Liver (tissue), 9 donors: ENCODE results near the gene FILIP1L. TPM values are rescaled to one million over a fixed set of nuclear protein-coding genes. Genes with fewer than 3 reads are reported as not detected.

ENCODE experiments used
- DNase-seq: peaks from one replicate; pipeline ENCODE4 v3.0.0-alpha.2; 2017; ENCODE audit warnings: low spot score
- H3K27ac ChIP-seq, 2 donors: one replicate each; pipeline ENCODE4 v1.7.0; 2013; ENCODE audit warnings: inconsistent platforms in 2 of 2, low read length in 2 of 2, control low read depth in 1 of 2, low read depth in 1 of 2, mild to moderate bottlenecking in 1 of 2
- H3K27me3 ChIP-seq, 4 donors: one replicate each; pipeline versions ENCODE4 v1.6.1 to v1.7.0; 2013; ENCODE audit warnings: low read length in 3 of 4, inconsistent platforms in 1 of 4, mild to moderate bottlenecking in 1 of 4, moderate library complexity in 1 of 4; ENCODE audit not compliant: control insufficient read depth in 4 of 4, insufficient read depth in 4 of 4
- H3K36me3 ChIP-seq, 4 donors: one replicate each; pipeline versions ENCODE4 v1.6.1 to v1.7.0; 2013; ENCODE audit warnings: low read length in 3 of 4, mild to moderate bottlenecking in 3 of 4, low read depth in 1 of 4, moderate library complexity in 1 of 4; ENCODE audit not compliant: control insufficient read depth in 4 of 4, insufficient read depth in 3 of 4
- H3K4me1 ChIP-seq, 4 donors: one replicate each; pipeline versions ENCODE4 v1.6.1 to v1.7.0; 2013; ENCODE audit warnings: low read length in 3 of 4, mild to moderate bottlenecking in 3 of 4, moderate library complexity in 1 of 4; ENCODE audit not compliant: control insufficient read depth in 4 of 4, insufficient read depth in 4 of 4
- H3K4me3 ChIP-seq, 3 donors: one replicate each; pipeline versions ENCODE4 v1.6.1 to v1.7.0; 2013; ENCODE audit warnings: low read length in 3 of 3, control low read depth in 1 of 3, low read depth in 1 of 3, mild to moderate bottlenecking in 1 of 3
- H3K9ac ChIP-seq, 2 donors: one replicate each; pipeline ENCODE4 v1.7.0; 2013; ENCODE audit warnings: low read length in 2 of 2, mild to moderate bottlenecking in 2 of 2, moderate library complexity in 2 of 2, control low read depth in 1 of 2, low read depth in 1 of 2
- H3K9me3 ChIP-seq, 4 donors: one replicate each; pipeline versions ENCODE4 v1.6.1 to v1.7.0; 2013; ENCODE audit warnings: low read length in 3 of 4; ENCODE audit not compliant: control insufficient read depth in 4 of 4
- ATF3 ChIP-seq: IDR thresholded peaks from 2 replicates; pipeline ENCODE4 v1.6.1; 2016; ENCODE audit warnings: antibody characterized with exemption
- CTCF ChIP-seq: fragments of 150-350 bp; IDR thresholded peaks from 2 replicates; pipeline ENCODE4 v1.5.1; 2017; ENCODE audit warnings: improper control_type of control experiment, low read depth, low read length; ENCODE audit not compliant: missing input control
- GABPA ChIP-seq, 2 donors: IDR thresholded peaks in 1 of 2; conservative IDR thresholded peaks in 1 of 2; 2 replicates each; pipeline ENCODE4 v1.6.1; 2016; ENCODE audit warnings: antibody characterized with exemption in 2 of 2, mild to moderate bottlenecking in 1 of 2, moderate library complexity in 1 of 2
- HNF4A ChIP-seq, 2 donors: conservative IDR thresholded peaks; 2 replicates each; pipeline ENCODE4 v1.6.1; 2016; ENCODE audit warnings: antibody characterized with exemption in 2 of 2, mild to moderate bottlenecking in 2 of 2
- REST ChIP-seq: IDR thresholded peaks from 2 replicates; pipeline ENCODE4 v1.6.1; 2016; ENCODE audit warnings: antibody characterized with exemption, mild to moderate bottlenecking
- SP1 ChIP-seq: IDR thresholded peaks from 2 replicates; pipeline ENCODE4 v1.6.1; 2018; ENCODE audit warnings: antibody characterized with exemption, mild to moderate bottlenecking
- TAF1 ChIP-seq: conservative IDR thresholded peaks from 2 replicates; pipeline ENCODE4 v1.6.1; 2016; ENCODE audit warnings: antibody characterized with exemption, mild to moderate bottlenecking
- YY1 ChIP-seq: IDR thresholded peaks from 2 replicates; pipeline ENCODE4 v1.6.1; 2016; ENCODE audit warnings: antibody characterized with exemption, mild to moderate bottlenecking
- ZBTB33 ChIP-seq: IDR thresholded peaks from 2 replicates; pipeline ENCODE4 v1.6.1; 2016; ENCODE audit warnings: antibody characterized with exemption
- WGBS: extraction: QIAGEN DNeasy Blood & Tissue Kit; methylation state at CpG from one replicate; pipeline ENCODE4 v1.1.7; 2013; 5-methylcytosine and 5-hydroxymethylcytosine counted together
- polyA plus RNA-seq, 2 donors: library from polyadenylated mRNA; stranded (reverse) in 1 of 2; unstranded in 1 of 2; fragments of 200-250 nt in 1 of 2; fragments of >200 nt in 1 of 2; fragmentation: Nextera tagmentation in 1 of 2; extraction: Ambion mirVana in 1 of 2; gene quantifications; one replicate each; pipeline versions ENCODE4 v1.2.1 to v1.2.3, GENCODE V29; 2013 to 2015
- total RNA-seq, 2 donors: library from RNA; depleted of rRNA; stranded (reverse); fragments of >200 nt; gene quantifications; one replicate each; pipeline ENCODE4 v1.2.3, GENCODE V29; 2014
- donor health status: healthy.
- donor health status: healthy.
- donor health status: healthy.
- donor health status: healthy.
- donor health status: healthy.

The FILIP1L gene
- total and polyA plus RNA-seq, 4 donors, result 1.4 to 6.5 (median 1.9) TPM

- Histone ChIP-seq H3K4me3 (no peak overlapping the region), H3K27ac (no peak overlapping the region), H3K9ac (no peak overlapping the region), H3K27me3 (no peaks in the 10 kb centered on the region), H3K4me1 (no peaks in the 10 kb centered on the region), H3K36me3 (no peaks in the 10 kb centered on the region), H3K9me3 (no peaks in the 10 kb centered on the region)
- DNase-seq, result no peak
- TF ChIP-seq SP1 (no peak), CTCF (no peak), GABPA (IDR thresholded peaks at IDR 0.05 in 1 of 2, conservative IDR thresholded peaks at IDR 0.05 in 1 of 2) (no peak), REST (no peak), ZBTB33 (no peak), TAF1 (no peak)
- WGBS, result 78% methylated on average over 14 of the region's 14 CpGs
Measured at GRCh38 chr3:99823723-99824711, 290.3 kb downstream of the FILIP1L start.

GRCh38 chr3:99818818-99819217 lies 295.5 kb downstream of the FILIP1L start:
- 92% methylated on average over 2 of the region's 2 CpGs for whole genome bisulfite sequencing
- no peak overlapping the region for H3K4me3 ChIP-seq

More at GRCh38 chr3:99818818-99819217, 295.5 kb downstream of the FILIP1L start:
- TF ChIP-seq YY1 (no peak), ATF3 (no peak), TAF1 (no peak), HNF4A (conservative IDR thresholded peaks at IDR 0.05) (no peak)
- Histone ChIP-seq H3K4me1 (peaks cover 6 to 19% (median 8%) of the 10 kb centered on the region in 4 donors), H3K9me3 (no peaks in the 10 kb centered on the region), H3K27ac (no peak overlapping the region), H3K27me3 (no peaks in the 10 kb centered on the region), H3K9ac (no peak overlapping the region), H3K36me3 (no peaks in the 10 kb centered on the region)
- no peak for DNase-seq
